ENCODE results near the gene CLEC11A.
"Not testable (repeated sequence)": the region's sequence is repeated elsewhere in the genome, so short reads cannot be mapped to it uniquely, and the experiment has no call there.

CLEC11A gene

GRCh38 chr19:50763521-50763920 lies 40.4 kb downstream of the CLEC11A start:
- DNase-seq: not testable (repeated sequence)

GRCh38 chr19:50764409-50764808 lies 41.2 kb downstream of the CLEC11A start:
- DNase-seq: no peak

- not testable (repeated sequence) for DNase-seq
These were observed 43.6 kb downstream of the CLEC11A start for GRCh38 chr19:50766746-50767145.

GRCh38 chr19:50767263-50767662 lies 44.1 kb downstream of the CLEC11A start:
- DNase-seq: not testable (repeated sequence)

- DNase-seq: no peak
These were observed 45.1 kb downstream of the CLEC11A start for GRCh38 chr19:50768277-50768676.

GRCh38 chr19:50770164-50770563 lies 47.0 kb downstream of the CLEC11A start, which contains the start of gene GPR32:
GPR32 (plus strand) TSS chr19:50770464; CDS start chr19:50770601, 137 bp downstream.
- DNase-seq: not testable (repeated sequence)

- no peak for DNase-seq
These were observed 47.7 kb downstream of the CLEC11A start for GRCh38 chr19:50770888-50771287.

GRCh38 chr19:50772476-50772875 lies 49.3 kb downstream of the CLEC11A start:
- no peak for DNase-seq

GRCh38 chr19:50772912-50773311 lies 49.7 kb downstream of the CLEC11A start:
- DNase-seq: not testable (repeated sequence)

GRCh38 chr19:50773454-50773853 lies 50.3 kb downstream of the CLEC11A start:
- not testable (repeated sequence) for DNase-seq
